Skeletal muscle tissue (tissue), 4 donors: ENCODE measurements around the gene CAPN11. TPM values are rescaled to one million over a fixed set of nuclear protein-coding genes. Genes with fewer than 3 reads are reported as not detected.
"Not testable (repeated sequence)": the region's sequence is repeated elsewhere in the genome, so short reads cannot be mapped to it uniquely, and the experiment has no call there.

Experiments
- H3K27ac ChIP-seq: one replicate; pipeline ENCODE4 v1.7.0; 2013; ENCODE audit warnings: mild to moderate bottlenecking, low read depth, low read length, inconsistent platforms
- H3K27me3 ChIP-seq, 3 donors: one replicate each; pipeline ENCODE4 v1.7.0; 2013; ENCODE audit warnings: low read length in 3 of 3; ENCODE audit not compliant: control insufficient read depth in 3 of 3, insufficient read depth in 3 of 3
- H3K36me3 ChIP-seq, 3 donors: one replicate each; pipeline ENCODE4 v1.7.0; 2013; ENCODE audit warnings: low read length in 3 of 3; ENCODE audit not compliant: control insufficient read depth in 3 of 3, insufficient read depth in 3 of 3
- H3K4me1 ChIP-seq, 3 donors: one replicate each; pipeline ENCODE4 v1.7.0; 2013; ENCODE audit warnings: low read length in 3 of 3, mild to moderate bottlenecking in 3 of 3; ENCODE audit not compliant: control insufficient read depth in 3 of 3, insufficient read depth in 3 of 3
- H3K4me3 ChIP-seq, 3 donors: one replicate each; pipeline ENCODE4 v1.7.0; 2013; ENCODE audit warnings: low read length in 3 of 3
- H3K9ac ChIP-seq, 3 donors: one replicate each; pipeline ENCODE4 v1.7.0; 2013; ENCODE audit warnings: low read length in 3 of 3, mild to moderate bottlenecking in 3 of 3, moderate library complexity in 2 of 3, low read depth in 1 of 3
- H3K9me3 ChIP-seq, 3 donors: one replicate each; pipeline ENCODE4 v1.7.0; 2013; ENCODE audit warnings: low read length in 3 of 3; ENCODE audit not compliant: control insufficient read depth in 3 of 3
- total RNA-seq: library from RNA; depleted of rRNA; stranded (reverse); fragments of >200 nt; gene quantifications from one replicate; pipeline ENCODE4 v1.2.3, GENCODE V29; 2014
- donor health status: Osteomylitis.

The CAPN11 gene
- total RNA-seq, 1 donor from 2014 or later = 0.52 TPM

GRCh38 chr6:44188819-44189218 is 30.2 kb downstream of the CAPN11 start:
- Histone ChIP-seq H3K27ac (no peak overlapping the region), H3K36me3 (no peaks in the 10 kb centered on the region), H3K27me3 (no peaks in the 10 kb centered on the region), H3K4me1 (peaks cover 0 to 4% (median 2%) of the 10 kb centered on the region in 3 donors), H3K9me3 (no peaks in the 10 kb centered on the region), H3K9ac (no peak overlapping the region), H3K4me3 (no peak overlapping the region)

- Histone ChIP-seq H3K4me3 (no peak overlapping the region), H3K9ac (no peak overlapping the region), H3K4me1 (peaks cover 0 to 4% (median 2%) of the 10 kb centered on the region in 3 donors), H3K36me3 (no peaks in the 10 kb centered on the region), H3K27ac (no peak overlapping the region), H3K27me3 (no peaks in the 10 kb centered on the region), H3K9me3 (no peaks in the 10 kb centered on the region)
These were observed 30.6 kb downstream of the CAPN11 start for GRCh38 chr6:44189257-44189656.

- no peak overlapping the region for H3K27ac ChIP-seq
These were observed 32.1 kb downstream of the CAPN11 start for GRCh38 chr6:44190715-44191114.

GRCh38 chr6:44192428-44193041 is 33.9 kb downstream of the CAPN11 start:
- H3K4me1 ChIP-seq = peaks cover 0 to 2% (median 0%) of the 10 kb centered on the region in 3 donors
- H3K9me3 ChIP-seq = no peaks in the 10 kb centered on the region
- H3K9ac ChIP-seq = no peak overlapping the region
- H3K4me3 ChIP-seq = peak overlapping the region in 2 of 3 donors; percentile 30 to 46
- no peaks in the 10 kb centered on the region for H3K27me3 ChIP-seq
- no peaks in the 10 kb centered on the region for H3K36me3 ChIP-seq
- H3K27ac ChIP-seq = no peak overlapping the region

More at GRCh38 chr6:44190715-44191114, 32.1 kb downstream of the CAPN11 start:
- Histone ChIP-seq H3K4me1 (peaks cover 0 to 4% (median 2%) of the 10 kb centered on the region in 3 donors), H3K36me3 (no peaks in the 10 kb centered on the region), H3K9me3 (no peaks in the 10 kb centered on the region), H3K9ac (no peak overlapping the region), H3K27me3 (no peaks in the 10 kb centered on the region), H3K4me3 (no peak overlapping the region)

GRCh38 chr6:44193307-44193910 is 34.8 kb downstream of the CAPN11 start:
- Histone ChIP-seq H3K27me3 (no peaks in the 10 kb centered on the region), H3K9me3 (no peaks in the 10 kb centered on the region), H3K4me3 (no peak overlapping the region), H3K4me1 (peaks cover 0 to 2% (median 0%) of the 10 kb centered on the region in 3 donors), H3K27ac (no peak overlapping the region), H3K36me3 (no peaks in the 10 kb centered on the region), H3K9ac (no peak overlapping the region)

GRCh38 chr6:44194326-44194725 is 35.7 kb downstream of the CAPN11 start:
- Histone ChIP-seq H3K9me3 (no peaks in the 10 kb centered on the region), H3K27me3 (no peaks in the 10 kb centered on the region), H3K4me3 (no peak overlapping the region), H3K27ac (no peak overlapping the region), H3K36me3 (no peaks in the 10 kb centered on the region), H3K4me1 (peaks cover 0 to 2% (median 0%) of the 10 kb centered on the region in 3 donors), H3K9ac (no peak overlapping the region)

- H3K36me3 ChIP-seq, H3K4me3 ChIP-seq, H3K27ac ChIP-seq, H3K9me3 ChIP-seq, H3K9ac ChIP-seq, H3K4me1 ChIP-seq, H3K27me3 ChIP-seq: not testable (repeated sequence)
These were observed 37.7 kb downstream of the CAPN11 start for GRCh38 chr6:44196351-44196750.

- Histone ChIP-seq H3K4me1 (peaks cover 3 to 10% (median 9%) of the 10 kb centered on the region in 3 donors), H3K4me3 (no peak overlapping the region), H3K27ac (no peak overlapping the region), H3K27me3 (no peaks in the 10 kb centered on the region), H3K9ac (no peak overlapping the region), H3K9me3 (no peaks in the 10 kb centered on the region), H3K36me3 (no peaks in the 10 kb centered on the region)
These were observed 40.1 kb downstream of the CAPN11 start for GRCh38 chr6:44198684-44199083.

GRCh38 chr6:44199883-44200282 is 41.3 kb downstream of the CAPN11 start:
- Histone ChIP-seq H3K4me1 (peaks cover 3 to 10% (median 9%) of the 10 kb centered on the region in 3 donors), H3K9me3 (no peaks in the 10 kb centered on the region), H3K9ac (no peak overlapping the region), H3K27ac (no peak overlapping the region), H3K27me3 (no peaks in the 10 kb centered on the region), H3K4me3 (no peak overlapping the region), H3K36me3 (no peaks in the 10 kb centered on the region)

- Histone ChIP-seq H3K9ac (no peak overlapping the region), H3K9me3 (no peaks in the 10 kb centered on the region), H3K27me3 (no peaks in the 10 kb centered on the region), H3K4me1 (peaks cover 3 to 10% (median 9%) of the 10 kb centered on the region in 3 donors), H3K27ac (no peak overlapping the region), H3K4me3 (no peak overlapping the region), H3K36me3 (no peaks in the 10 kb centered on the region)
These were observed 42.6 kb downstream of the CAPN11 start for GRCh38 chr6:44201200-44201599.
